GM12873 (cell line): ENCODE measurements around the gene FAM107B.

Source experiments
- TF ChIP-seq, protein P1 (sequence below): IDR thresholded peaks from 2 replicates; pipeline ENCODE4 v1.5.1; 2012; ENCODE audit warnings: low read depth, mild to moderate bottlenecking, moderate library complexity, low read length, control low read depth; ENCODE audit not compliant: insufficient read depth; ENCODE audit errors: missing control alignments

Gene FAM107B

DNA sequence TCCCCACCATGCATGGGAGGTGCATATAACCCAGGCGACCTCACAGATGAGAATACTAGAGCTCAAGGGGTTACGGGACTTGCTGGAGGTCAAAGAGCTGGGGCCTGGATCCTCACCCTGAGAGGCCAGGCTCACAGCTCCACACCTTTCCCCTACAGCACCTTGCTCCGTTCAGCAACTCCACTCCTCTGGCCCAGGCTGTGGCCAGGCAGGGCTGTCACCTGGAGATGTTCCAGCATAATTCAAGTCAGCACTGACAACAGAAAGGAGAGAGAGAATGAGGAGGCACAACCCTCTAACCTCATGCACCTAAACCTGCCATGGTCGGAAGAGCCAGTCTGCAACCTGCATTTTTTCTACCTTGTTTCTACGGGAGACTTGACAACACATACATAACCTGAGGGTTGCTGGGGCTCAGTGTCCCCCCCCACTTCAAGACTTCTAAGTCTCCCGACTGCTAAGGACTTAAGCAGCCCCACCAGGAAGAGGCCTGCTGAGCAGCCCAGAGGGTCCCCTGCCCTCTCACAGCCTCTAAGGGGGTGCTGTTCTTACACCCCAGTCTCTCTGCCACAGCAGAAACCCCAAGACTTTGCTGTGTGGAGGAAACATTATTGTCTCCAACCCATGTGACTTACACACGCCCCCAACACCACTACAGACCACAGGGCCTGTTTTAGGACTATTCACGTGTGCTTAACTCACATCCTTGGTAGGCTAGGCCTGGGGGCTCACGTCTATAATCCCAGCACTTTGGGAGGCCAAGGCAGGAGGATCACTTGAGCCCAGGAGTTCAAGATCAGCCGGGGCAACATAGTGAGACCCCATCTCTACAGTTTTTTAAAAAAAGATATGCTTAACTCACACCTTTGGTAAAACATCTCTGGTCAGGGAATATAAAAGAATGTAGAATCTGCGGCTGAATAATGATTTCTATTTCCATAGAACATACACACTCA lies 175.6 kb downstream of the FAM107B start:
- TF ChIP-seq, protein P1, sequence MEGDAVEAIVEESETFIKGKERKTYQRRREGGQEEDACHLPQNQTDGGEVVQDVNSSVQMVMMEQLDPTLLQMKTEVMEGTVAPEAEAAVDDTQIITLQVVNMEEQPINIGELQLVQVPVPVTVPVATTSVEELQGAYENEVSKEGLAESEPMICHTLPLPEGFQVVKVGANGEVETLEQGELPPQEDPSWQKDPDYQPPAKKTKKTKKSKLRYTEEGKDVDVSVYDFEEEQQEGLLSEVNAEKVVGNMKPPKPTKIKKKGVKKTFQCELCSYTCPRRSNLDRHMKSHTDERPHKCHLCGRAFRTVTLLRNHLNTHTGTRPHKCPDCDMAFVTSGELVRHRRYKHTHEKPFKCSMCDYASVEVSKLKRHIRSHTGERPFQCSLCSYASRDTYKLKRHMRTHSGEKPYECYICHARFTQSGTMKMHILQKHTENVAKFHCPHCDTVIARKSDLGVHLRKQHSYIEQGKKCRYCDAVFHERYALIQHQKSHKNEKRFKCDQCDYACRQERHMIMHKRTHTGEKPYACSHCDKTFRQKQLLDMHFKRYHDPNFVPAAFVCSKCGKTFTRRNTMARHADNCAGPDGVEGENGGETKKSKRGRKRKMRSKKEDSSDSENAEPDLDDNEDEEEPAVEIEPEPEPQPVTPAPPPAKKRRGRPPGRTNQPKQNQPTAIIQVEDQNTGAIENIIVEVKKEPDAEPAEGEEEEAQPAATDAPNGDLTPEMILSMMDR = no peak

DNA sequence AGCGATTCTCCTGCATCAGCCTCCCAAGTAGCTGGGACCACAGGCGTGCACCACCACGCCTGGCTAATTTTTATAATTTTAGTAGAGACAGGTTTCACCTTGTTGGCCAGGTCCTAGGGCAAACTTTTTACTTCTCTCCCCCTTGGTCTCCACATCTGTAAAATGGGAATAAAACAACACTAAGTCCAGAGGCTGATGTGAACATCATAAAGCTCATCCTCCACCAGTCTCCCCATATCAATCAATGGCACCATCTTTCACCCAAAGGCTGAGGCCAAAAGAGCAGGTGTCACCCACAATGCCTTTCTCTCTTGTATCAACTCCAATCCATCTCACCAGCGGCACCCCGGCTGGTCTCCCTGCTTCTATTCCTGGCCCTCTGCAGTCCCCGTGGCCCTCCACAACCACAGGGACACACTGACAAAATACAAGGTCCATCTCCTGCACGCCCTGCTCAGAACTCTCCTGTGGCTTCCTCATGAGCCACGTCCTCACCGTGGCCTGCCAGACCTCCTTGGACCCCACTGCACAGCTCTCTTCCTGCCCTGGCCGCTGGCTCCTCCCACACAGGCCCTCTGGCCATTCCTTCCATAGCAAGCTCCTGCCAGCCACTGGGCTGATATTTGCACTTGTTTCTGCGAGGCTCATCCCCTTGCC lies 179.0 kb downstream of the FAM107B start:
- TF ChIP-seq, protein P1 = no peak

DNA sequence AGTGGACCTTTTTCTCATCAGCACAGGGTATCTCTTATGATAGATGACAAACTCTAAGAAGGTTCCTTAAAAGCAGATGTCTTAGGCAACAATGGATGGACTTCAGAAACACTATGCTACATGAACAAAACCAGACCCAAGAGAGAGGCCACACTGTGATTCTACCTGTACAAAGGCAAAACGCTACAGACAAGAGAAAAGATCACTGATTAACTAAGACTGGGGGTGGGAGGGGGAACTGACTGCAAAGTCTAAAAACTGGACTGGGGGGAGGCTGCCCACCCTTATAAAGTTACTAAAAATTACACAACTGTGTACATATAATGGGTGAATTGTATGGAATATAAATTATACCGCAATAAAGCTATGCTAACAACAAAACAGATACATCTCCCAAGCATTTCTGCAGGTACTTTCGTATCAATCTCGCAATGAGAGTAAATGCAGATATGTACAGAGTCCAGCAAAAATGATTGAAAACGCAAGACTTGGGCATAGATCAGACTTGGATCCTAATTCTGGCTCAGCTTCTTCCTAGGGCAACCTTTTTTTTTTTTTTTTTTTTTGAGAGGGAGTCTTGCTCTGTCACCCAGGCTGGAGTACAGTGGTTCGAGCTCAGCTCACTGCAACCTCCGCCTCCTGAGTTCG lies 179.7 kb downstream of the FAM107B start:
- TF ChIP-seq, protein P1 = no peak

DNA sequence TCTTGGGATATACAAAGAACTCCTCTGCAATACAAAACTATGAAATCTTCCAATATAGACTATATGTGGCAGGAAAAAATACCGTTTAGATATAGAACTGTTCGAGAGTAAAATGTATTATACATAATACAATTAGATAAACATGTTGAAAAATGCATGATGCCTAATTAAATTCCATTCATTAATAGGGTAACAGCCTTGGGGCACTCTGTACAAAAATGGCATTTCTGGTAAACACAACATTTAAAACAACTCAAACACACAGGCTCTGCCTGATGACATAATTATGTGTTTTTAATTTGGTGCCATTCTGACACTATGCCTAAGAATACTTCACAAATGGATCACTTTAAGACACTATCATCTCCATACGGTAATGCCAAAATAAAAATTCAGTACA lies 180.9 kb downstream of the FAM107B start:
- TF ChIP-seq, protein P1 = no peak

DNA sequence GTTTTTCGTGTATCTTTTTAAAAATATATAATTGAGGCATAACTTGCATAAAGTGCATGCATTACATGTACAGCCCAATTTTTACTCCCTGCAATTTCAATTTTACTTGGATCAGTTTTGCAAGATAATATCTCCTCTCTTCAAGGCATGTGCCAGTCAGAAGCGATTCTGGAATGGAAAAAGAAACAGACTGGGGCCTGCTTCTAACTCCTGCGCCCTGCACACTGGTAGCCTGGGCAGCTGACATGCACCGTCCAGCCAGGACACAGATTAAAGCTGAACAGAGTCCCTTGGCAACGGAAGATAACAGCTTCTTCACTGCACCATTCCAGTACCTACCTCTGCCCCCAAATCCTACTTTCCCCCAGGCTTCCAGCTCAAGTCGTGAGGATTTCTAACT lies 182.1 kb downstream of the FAM107B start:
- TF ChIP-seq, protein P1 = no peak

DNA sequence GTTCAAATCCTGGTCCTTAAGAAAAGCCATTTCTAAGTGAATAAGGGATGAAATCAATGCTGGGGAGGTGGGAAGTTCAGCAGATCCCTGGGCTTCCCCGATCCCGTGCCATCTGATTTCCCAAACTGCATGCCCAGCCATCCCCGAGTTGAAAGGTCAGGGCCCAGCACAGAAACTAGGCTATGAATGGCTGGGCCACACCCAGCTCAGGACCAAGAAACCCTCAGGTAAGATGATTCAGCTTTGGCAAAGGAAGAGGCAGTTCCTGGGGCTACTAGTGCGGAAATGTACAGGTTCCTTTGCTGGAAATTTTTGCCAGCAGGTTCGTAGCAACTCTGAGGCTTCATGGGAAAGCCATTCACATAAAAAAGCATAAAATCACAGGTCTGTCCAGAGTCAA lies 182.7 kb downstream of the FAM107B start:
- TF ChIP-seq, protein P1 = no peak

DNA sequence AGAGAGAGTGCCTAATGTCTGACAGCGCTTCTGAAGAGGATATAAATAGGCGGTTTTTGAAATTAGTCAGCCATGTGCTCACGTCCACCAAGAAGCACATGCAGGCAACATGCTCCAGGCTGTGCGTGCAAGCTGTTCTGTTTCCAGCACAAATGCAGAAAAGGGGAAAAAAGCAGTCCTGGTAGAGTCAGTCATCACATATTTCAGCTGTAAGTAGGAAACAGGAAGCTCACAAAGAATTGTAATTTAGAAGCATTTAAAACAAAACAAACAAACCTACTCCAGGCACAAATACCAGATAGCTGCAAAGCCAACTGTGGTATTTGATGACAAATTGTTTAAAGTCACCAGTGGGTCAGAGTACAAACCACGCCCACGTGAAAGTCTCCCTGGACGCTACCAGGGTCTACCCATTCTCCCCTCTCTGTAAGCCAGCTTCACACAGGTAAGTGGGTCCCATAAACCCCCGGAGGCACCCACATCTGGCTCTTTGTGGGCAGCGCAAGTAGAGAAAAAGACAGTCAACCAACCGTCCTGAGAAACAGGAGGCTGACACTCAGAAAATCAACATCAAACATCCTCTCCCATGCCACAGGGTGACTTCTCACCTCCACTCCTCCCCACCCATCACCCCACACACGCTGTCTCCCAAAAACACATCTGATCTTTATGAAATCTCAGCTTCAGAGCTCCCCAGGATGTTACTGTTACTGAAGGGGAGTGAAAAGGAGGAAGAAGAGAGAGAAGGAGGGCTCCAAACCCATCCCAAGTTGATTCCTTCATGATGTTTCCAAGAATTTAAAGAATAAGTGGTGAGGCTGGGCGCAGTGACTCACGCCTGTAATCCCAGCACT lies 186.4 kb downstream of the FAM107B start:
- TF ChIP-seq, protein P1 = no peak
